Heart left ventricle (tissue), 13 donors: ENCODE results near the gene THADA.

ENCODE experiments used
- CTCF ChIP-seq, 12 donors: fragments of 200-600 bp; sonication (generic) in 4 of 12; IDR thresholded peaks; one replicate each; pipeline versions ENCODE4 v1.5.0 to v1.8.0; 2018 to 2022; ENCODE audit warnings: antibody characterized with exemption in 12 of 12, mild to moderate bottlenecking in 5 of 12
- POLR2A ChIP-seq, 2 donors: fragments of 450-650 bp; IDR thresholded peaks; one replicate each; pipeline ENCODE4 v1.6.1; 2017; ENCODE audit warnings: antibody characterized with exemption in 2 of 2, mild to moderate bottlenecking in 2 of 2, moderate library complexity in 2 of 2
- donor health status: ischemic (EF 13 %, LVEDD 7.1; RV severe dilation, severe dysfunction).
- donor health status: DM: no; HTN: yes; CAD: no.
- donor health status: DM: no; HTN: no; CAD: no.
- donor health status: ischemic (EF 25% LVEDD 6.9; RV normal size, moderate dysfunction).
- donor health status: ischemic (EF 25% LVEDD 5.7; RV mildly dilated, moderate dysfunction).
- donor health status: ischemic (EF 35%, LVEDD 5.7; RV mildly dilated, moderate dysfunction).
- donor health status: nonischemic (EF 11% LVEDD 7.7; RV severe dilation, severe dysfunction).
- donor health status: DM: yes; HTN: yes; CAD: no.
- donor health status: PGD.
- donor health status: ischemic (EF 29% LVEDD 5.4; RV normal size, mild dysfunction).
- donor health status: nonischemic (EF 23%, LVEDD 6.1; RV moderate dilation, normal function).

- TF ChIP-seq CTCF (IDR thresholded peaks at IDR 0.05): no peak
- TF ChIP-seq POLR2A (IDR thresholded peaks at IDR 0.05): no peak
Measured at GRCh38 chr2:43207553-43208300, 388.1 kb downstream of the THADA start.
